Esophagus muscularis mucosa (tissue), 4 donors: ENCODE results near the gene DPP9. TPM values are rescaled to one million over a fixed set of nuclear protein-coding genes. Genes with fewer than 3 reads are reported as not detected.
A peak's percentile ranks its signal among the peaks of the same experiment; 100 is the strongest.

Experiments used
- DNase-seq: peaks from one replicate; pipeline ENCODE4 v3.0.0-alpha.2; 2017; ENCODE audit errors: extremely low spot score
- H3K27ac ChIP-seq, 4 donors: fragments of 200-600 bp; sonication (generic); replicated peaks in 1 of 4; 1 replicate in 3 of 4; 2 replicates in 1 of 4; pipeline ENCODE4 v1.5.1; 2016 to 2019; ENCODE audit warnings: mild to moderate bottlenecking in 1 of 4
- H3K27me3 ChIP-seq, 4 donors: fragments of 200-600 bp; sonication (generic); one replicate each; pipeline versions ENCODE4 v1.5.1 to v1.6.0; 2016 to 2019
- H3K36me3 ChIP-seq, 4 donors: fragments of 200-600 bp; sonication (generic); one replicate each; pipeline ENCODE4 v1.5.1; 2016 to 2019
- H3K4me1 ChIP-seq, 4 donors: fragments of 200-600 bp; sonication (generic); one replicate each; pipeline ENCODE4 v1.5.1; 2016 to 2019
- H3K4me3 ChIP-seq, 4 donors: fragments of 200-600 bp; sonication (generic); 1 replicate in 2 of 4; 2 replicates in 2 of 4; pipeline ENCODE4 v1.5.1; 2016 to 2019; ENCODE audit warnings: mild to moderate bottlenecking in 4 of 4, moderate library complexity in 1 of 4
- H3K9me3 ChIP-seq, 4 donors: fragments of 200-600 bp; sonication (generic); 1 replicate in 3 of 4; 2 replicates in 1 of 4; pipeline ENCODE4 v1.5.1; 2016 to 2019
- CTCF ChIP-seq, 3 experiments: fragments of 200-600 bp in 2 of 3; fragments of 450-650 bp in 1 of 3; sonication (generic) in 2 of 3; IDR thresholded peaks; one replicate each; pipeline ENCODE4 v1.5.1; 2017 to 2019; ENCODE audit warnings: antibody characterized with exemption in 3 of 3, mild to moderate bottlenecking in 2 of 3, moderate library complexity in 1 of 3
- EP300 ChIP-seq: sonication (generic); formaldehyde crosslinking; IDR thresholded peaks from one replicate; pipeline ENCODE4 v1.6.1; 2017; ENCODE audit warnings: antibody characterized with exemption
- POLR2A ChIP-seq: fragments of 450-650 bp; IDR thresholded peaks from one replicate; pipeline ENCODE4 v1.6.1; 2017; ENCODE audit warnings: antibody characterized with exemption, moderate library complexity, mild to moderate bottlenecking, low read depth
- POLR2AphosphoS5 ChIP-seq, 2 donors: sonication (generic); formaldehyde crosslinking; IDR thresholded peaks; one replicate each; pipeline ENCODE4 v1.6.1; 2017; ENCODE audit warnings: antibody characterized with exemption in 2 of 2
- WGBS: methylation state at CpG from one replicate; pipeline ENCODE4 v1.1.5; 2018; 5-methylcytosine and 5-hydroxymethylcytosine counted together
- intact Hi-C: fragments of 100-400 bp; cut with DNase I; formaldehyde crosslinking; loops from one replicate; pipeline ENCODE4 v1.15.1; 2023
- total RNA-seq, 4 donors: library from RNA; depleted of rRNA; stranded (reverse); fragments of >200 nt; gene quantifications; one replicate each; pipeline versions ENCODE4 v1.1.0 to v1.2.1, GENCODE V29; 2016

DPP9 gene
- total RNA-seq, 4 donors from 2014 or later, result 42.4 to 106 (median 56.0) TPM

GRCh38 chr19:4657262-4657661 lies 66.4 kb downstream of the DPP9 start:
- Histone ChIP-seq H3K4me3 (no peak overlapping the region), H3K9me3 (peaks cover 0 to 13% (median 10%) of the 10 kb centered on the region in 4 donors), H3K4me1 (no peaks in the 10 kb centered on the region), H3K27me3 (no peaks in the 10 kb centered on the region), H3K27ac (no peak overlapping the region), H3K36me3 (peaks cover 30 to 91% (median 84%) of the 10 kb centered on the region in 4 donors)
- intact Hi-C loops, result no loop called here
- TF ChIP-seq POLR2AphosphoS5 (IDR thresholded peaks at IDR 0.05), result no peak
- TF ChIP-seq CTCF (IDR thresholded peaks at IDR 0.05), result no peak
- no peak for TF ChIP-seq EP300
- no peak for TF ChIP-seq POLR2A
- DNase-seq, result no peak
- WGBS, result 69% methylated on average over 13 of the region's 14 CpGs

- intact Hi-C loops, result no loop called here
- no peak overlapping the region for H3K27ac ChIP-seq
These were observed 67.5 kb downstream of the DPP9 start for GRCh38 chr19:4656102-4656501.

GRCh38 chr19:4654437-4655361 lies 68.9 kb downstream of the DPP9 start:
- WGBS, result 85% methylated on average over 27 of the region's 27 CpGs
- Histone ChIP-seq H3K4me3 (no peak overlapping the region), H3K4me1 (peaks cover 7 to 13% (median 10%) of the 10 kb centered on the region in 4 donors), H3K27ac (no peak overlapping the region), H3K36me3 (peaks cover 24 to 75% (median 68%) of the 10 kb centered on the region in 4 donors), H3K9me3 (peaks cover 0 to 13% (median 10%) of the 10 kb centered on the region in 4 donors), H3K27me3 (no peaks in the 10 kb centered on the region)
- DNase-seq, result no peak
- TF ChIP-seq EP300 (no peak), POLR2AphosphoS5 (IDR thresholded peaks at IDR 0.05) (no peak), CTCF (IDR thresholded peaks at IDR 0.05) (no peak), POLR2A (no peak)
- intact Hi-C loops, result no loop called here

More at GRCh38 chr19:4656102-4656501, 67.5 kb downstream of the DPP9 start:
- TF ChIP-seq POLR2AphosphoS5 (IDR thresholded peaks at IDR 0.05) (peak in 1 of 2 donors; percentile 23), CTCF (IDR thresholded peaks at IDR 0.05) (no peak), POLR2A (no peak)
- Histone ChIP-seq H3K9me3 (peaks cover 0 to 13% (median 10%) of the 10 kb centered on the region in 4 donors), H3K4me3 (no peak overlapping the region), H3K4me1 (no peaks in the 10 kb centered on the region), H3K36me3 (peaks cover 29 to 88% (median 82%) of the 10 kb centered on the region in 4 donors), H3K27me3 (no peaks in the 10 kb centered on the region)
- 77% methylated on average over 7 of the region's 8 CpGs for WGBS
- no peak for DNase-seq

GRCh38 chr19:4653793-4654436 lies 69.7 kb downstream of the DPP9 start:
- Histone ChIP-seq H3K9me3 (peaks cover 0 to 12% (median 10%) of the 10 kb centered on the region in 4 donors), H3K27ac (no peak overlapping the region), H3K36me3 (peaks cover 16 to 67% (median 61%) of the 10 kb centered on the region in 4 donors), H3K4me3 (no peak overlapping the region), H3K4me1 (peaks cover 15 to 21% (median 18%) of the 10 kb centered on the region in 4 donors), H3K27me3 (no peaks in the 10 kb centered on the region)
- intact Hi-C loops, result no loop called here
- 86% methylated on average over 13 of the region's 13 CpGs for WGBS
- no peak for DNase-seq
- TF ChIP-seq POLR2AphosphoS5 (IDR thresholded peaks at IDR 0.05) (no peak), CTCF (IDR thresholded peaks at IDR 0.05) (no peak), POLR2A (no peak), EP300 (no peak)
